ENCODE data around the gene SATL1.
"Not testable (repeated sequence)": the region's sequence is repeated elsewhere in the genome, so short reads cannot be mapped to it uniquely, and the experiment has no call there.

Gene SATL1

GRCh38 chrX:85084770-85085393 lies 158.7 kb downstream of the SATL1 start:
- ChIA-PET POLR2A (no interaction called here), CTCF (interaction anchor here (0.7 to 1.8 kb wide), 7 partner anchors 10 to 34 kb away, joined by 3 to 11 read pairs (median 4); no protein-coding TSS in a partner anchor)
- peak; percentile 39 for DNase-seq (ENCODE audit: extremely low spot score)
- peak; percentile 61 for TF ChIP-seq CTCF (IDR thresholded peaks at IDR 0.05; ENCODE audit: control extremely low read depth, extremely low read depth, low read depth, missing control alignments)

DNA sequence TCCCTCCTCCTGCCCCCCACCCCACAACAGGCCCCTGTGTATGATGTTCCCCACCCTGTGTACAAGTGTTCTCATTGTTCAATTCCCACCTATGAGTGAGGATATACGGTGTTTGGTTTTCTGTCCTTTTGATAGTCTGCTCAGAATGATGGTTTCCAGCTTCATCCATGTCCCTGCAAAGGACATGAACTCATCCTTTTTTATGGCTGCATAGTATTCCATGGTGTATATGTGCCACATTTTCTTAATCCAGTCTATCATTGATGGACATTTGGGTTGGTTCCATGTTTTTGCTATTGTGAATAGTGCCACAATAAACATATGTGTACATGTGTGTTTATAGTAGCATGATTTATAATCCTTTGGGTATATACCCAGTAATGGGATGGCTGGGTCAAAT lies 166.3 kb downstream of the SATL1 start:
- DNase-seq (ENCODE audit: extremely low spot score); CTCF ChIA-PET; POLR2A ChIA-PET: not testable (repeated sequence)

- ChIA-PET POLR2A (no interaction called here), CTCF (interaction anchor here (1.8 to 2.4 kb wide), 3 partner anchors 10 to 13 kb away, joined by 5 to 6 read pairs (median 6); no protein-coding TSS in a partner anchor)
- no peak for TF ChIP-seq CTCF (IDR thresholded peaks at IDR 0.05; ENCODE audit: control extremely low read depth, extremely low read depth, low read depth, missing control alignments)
- DNase-seq (ENCODE audit: extremely low spot score): no peak
These were observed 177.9 kb downstream of the SATL1 start for GRCh38 chrX:85065512-85066198.

DNA sequence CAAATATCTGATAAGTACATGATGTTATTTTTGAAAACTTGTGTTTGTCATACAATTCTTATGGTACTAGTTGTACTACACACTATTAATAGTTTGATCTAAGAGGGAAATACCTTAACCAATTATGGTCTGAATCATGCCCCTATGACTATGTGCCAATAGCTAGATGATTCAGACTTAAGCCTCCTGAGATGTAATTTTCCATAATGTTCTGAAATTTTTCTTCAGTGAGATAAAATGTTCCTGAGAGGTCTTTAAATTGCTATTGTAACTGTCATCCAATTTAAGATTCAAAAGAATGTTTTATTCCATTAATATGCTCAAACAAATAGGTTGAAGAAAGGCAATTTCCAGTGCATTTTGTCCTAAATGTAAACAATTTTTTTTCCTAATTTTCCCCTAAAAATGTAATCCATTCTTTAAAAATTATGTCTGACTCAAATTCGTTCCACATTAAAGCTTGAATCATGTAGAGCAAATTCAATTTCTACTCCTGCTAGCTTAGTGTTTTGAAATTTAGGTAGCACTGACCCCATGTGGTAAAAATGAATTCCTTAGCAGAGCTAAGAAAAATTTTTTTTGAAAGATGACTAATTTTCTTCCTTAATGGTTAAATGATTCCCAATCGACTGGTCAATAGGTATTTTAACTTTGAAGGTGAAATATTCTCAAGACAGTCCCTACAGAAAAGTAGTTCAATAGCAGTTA lies 190.8 kb downstream of the SATL1 start:
- POLR2A ChIA-PET: no interaction called here
- DNase-seq (ENCODE audit: extremely low spot score): no peak

DNA sequence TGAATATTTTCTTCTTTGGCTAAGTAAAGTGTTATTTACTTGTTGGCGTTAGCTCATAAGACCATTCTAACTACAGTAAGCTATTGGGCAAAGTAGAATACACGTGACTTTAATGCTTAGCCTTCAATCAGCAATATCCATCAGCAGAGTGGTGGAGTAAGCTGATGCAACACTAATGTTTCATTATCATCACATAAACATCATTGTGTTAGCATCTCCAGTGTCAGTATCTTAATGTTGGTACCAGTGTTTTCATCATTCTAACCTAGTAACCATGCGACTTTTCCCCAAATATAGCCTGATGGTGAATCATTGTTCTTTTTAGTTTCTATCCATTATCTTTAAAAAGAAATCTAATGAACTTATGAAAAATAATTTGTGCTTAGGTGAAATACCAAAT lies 191.4 kb downstream of the SATL1 start:
- TF ChIP-seq CTCF (IDR thresholded peaks at IDR 0.05; ENCODE audit: control extremely low read depth, extremely low read depth, low read depth, missing control alignments): no peak
- CTCF ChIA-PET: interaction anchor here (1.1 to 2.3 kb wide), 9 partner anchors 11 to 1006 kb away, joined by 3 to 12 read pairs (median 5); no protein-coding TSS in a partner anchor
- DNase-seq (ENCODE audit: extremely low spot score): no peak
- POLR2A ChIA-PET: no interaction called here

More for the DNA sequence above, 190.8 kb downstream of the SATL1 start:
- TF ChIP-seq CTCF (IDR thresholded peaks at IDR 0.05; ENCODE audit: control extremely low read depth, extremely low read depth, low read depth, missing control alignments): no peak
- CTCF ChIA-PET: interaction anchor here (0.9 to 2.3 kb wide), 11 partner anchors 8 to 1007 kb away, joined by 3 to 12 read pairs (median 4); no protein-coding TSS in a partner anchor

GRCh38 chrX:85051627-85052026 lies 192.0 kb downstream of the SATL1 start:
- POLR2A ChIA-PET: interaction anchor here (0.5 kb wide), 1 partner anchor 308 kb away, joined by 5 read pairs; no protein-coding TSS in a partner anchor
- no peak for TF ChIP-seq CTCF (IDR thresholded peaks at IDR 0.05; ENCODE audit: control extremely low read depth, extremely low read depth, low read depth, missing control alignments)
- DNase-seq (ENCODE audit: extremely low spot score): no peak
- CTCF ChIA-PET: interaction anchor here (1.2 to 2.3 kb wide), 5 partner anchors 11 to 321 kb away, joined by 4 to 12 read pairs (median 6); no protein-coding TSS in a partner anchor
